ENCODE results near the gene FAM76B.

GRCh38 chr11:95764267-95764898 lies 25.2 kb downstream of the FAM76B start:
- TF ChIP-seq EZH2 (IDR thresholded peaks at IDR 0.05; ENCODE audit: low read length, unreplicated experiment) (no peak), CTCF (conservative IDR thresholded peaks at IDR 0.05; ENCODE audit: low read depth, low read length) (peak; percentile 86), EZH2phosphoT487 (IDR thresholded peaks at IDR 0.05; ENCODE audit: borderline replicate concordance, low read length) (no peak)
